Transverse colon (tissue), 4 donors: ENCODE measurements around the gene PCNX2. TPM values are rescaled to one million over a fixed set of nuclear protein-coding genes. Genes with fewer than 3 reads are reported as not detected.

ENCODE experiments used
- DNase-seq: peaks from one replicate; pipeline ENCODE4 v3.0.0-alpha.2; 2019
- H3K27ac ChIP-seq, 4 donors: fragments of 200-600 bp; sonication (generic); 2 replicates each; pipeline ENCODE4 v1.5.1; 2016 to 2018; ENCODE audit warnings: inconsistent platforms in 4 of 4
- H3K27me3 ChIP-seq: fragments of 200-600 bp; sonication (generic); 2 replicates; pipeline ENCODE4 v1.5.1; 2017; ENCODE audit warnings: inconsistent platforms
- H3K36me3 ChIP-seq, 4 donors: fragments of 200-600 bp; sonication (generic); 2 replicates each; pipeline ENCODE4 v1.5.1; 2017 to 2019; ENCODE audit warnings: inconsistent platforms in 4 of 4
- H3K4me1 ChIP-seq, 4 donors: fragments of 200-600 bp; sonication (generic); 2 replicates each; pipeline ENCODE4 v1.5.1; 2017 to 2020; ENCODE audit warnings: inconsistent platforms in 4 of 4
- H3K4me3 ChIP-seq, 4 donors: fragments of 200-600 bp; sonication (generic); 1 replicate in 1 of 4; 2 replicates in 3 of 4; pipeline versions ENCODE4 v1.5.1 to v1.6.1; 2017 to 2019; ENCODE audit warnings: inconsistent platforms in 4 of 4
- H3K9me3 ChIP-seq, 2 donors: fragments of 200-600 bp; sonication (generic); 2 replicates each; pipeline ENCODE4 v1.5.1; 2017 to 2019; ENCODE audit warnings: inconsistent platforms in 2 of 2
- CTCF ChIP-seq, 5 experiments: fragments of 200-600 bp in 3 of 5; fragments of 450-650 bp in 2 of 5; sonication (generic) in 3 of 5; IDR thresholded peaks; 1 replicate in 2 of 5; 2 replicates in 3 of 5; pipeline ENCODE4 v1.5.1; 2016 to 2017; ENCODE audit warnings: antibody characterized with exemption in 5 of 5, inconsistent platforms in 3 of 5, mild to moderate bottlenecking in 2 of 5, moderate library complexity in 1 of 5
- EP300 ChIP-seq: sonication (generic); formaldehyde crosslinking; IDR thresholded peaks from one replicate; pipeline ENCODE4 v1.6.1; 2017; ENCODE audit warnings: antibody characterized with exemption, low read depth
- POLR2A ChIP-seq: fragments of 450-650 bp; IDR thresholded peaks from one replicate; pipeline ENCODE4 v1.6.1; 2016; ENCODE audit warnings: antibody characterized with exemption, mild to moderate bottlenecking, moderate library complexity
- POLR2AphosphoS5 ChIP-seq, 3 donors: sonication (generic); formaldehyde crosslinking; IDR thresholded peaks; one replicate each; pipeline ENCODE4 v1.6.1; 2016; ENCODE audit warnings: antibody characterized with exemption in 3 of 3
- WGBS, 2 donors: methylation state at CpG; one replicate each; pipeline ENCODE4 v1.1.5; 2018; ENCODE audit warnings: low coverage in 1 of 2; 5-methylcytosine and 5-hydroxymethylcytosine counted together
- in situ Hi-C, 4 donors: fragments of 200-750 bp; cut with MboI; loops; one replicate each; pipeline versions ENCODE4 v1.15.0 to v1.15.1; 2017; ENCODE audit warnings: low sequenced_read_pairs in 3 of 4, low pct_ligation_motif_present in 1 of 4, low pct_unique_long_range_greater_than_20kb in 1 of 4
- intact Hi-C: fragments of 100-400 bp; cut with DNase I; formaldehyde crosslinking; loops from one replicate; pipeline ENCODE4 v1.15.1; 2023; ENCODE audit warnings: low total_unique reads
- total RNA-seq, 4 donors: library from RNA; depleted of rRNA; stranded (reverse); fragments of >200 nt; gene quantifications; one replicate each; pipeline ENCODE4 v1.1.0, GENCODE V29; 2016

Gene PCNX2
- total RNA-seq, 4 donors from 2014 or later, result 6.8 to 518 (median 11.8) TPM

DNA sequence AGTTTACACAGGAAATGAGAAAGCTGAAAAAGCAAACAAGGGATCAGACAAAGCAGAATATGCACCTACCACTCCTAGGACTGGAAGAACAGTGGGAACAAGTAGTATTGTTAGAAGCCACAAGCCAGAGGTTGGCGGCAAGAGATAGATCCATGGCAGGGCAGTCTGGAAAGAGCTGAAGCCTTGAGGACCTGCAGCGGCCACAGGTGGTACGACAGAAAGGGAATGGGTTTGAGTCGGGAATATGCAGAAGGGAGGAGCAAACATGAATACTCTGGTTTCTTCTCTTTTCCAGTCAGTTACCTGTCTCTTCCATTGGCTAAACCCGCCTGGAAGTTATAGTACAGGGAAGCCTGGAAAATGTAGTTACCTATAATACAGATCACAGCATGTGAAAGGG is 3.9 kb upstream of the PCNX2 start:
- Histone ChIP-seq H3K27me3 (peaks cover 6% of the 10 kb centered on the region), H3K9me3 (no peaks in the 10 kb centered on the region), H3K27ac (no peak overlapping the region), H3K4me3 (no peak overlapping the region), H3K4me1 (peaks cover 0 to 13% (median 5%) of the 10 kb centered on the region in 4 donors), H3K36me3 (no peaks in the 10 kb centered on the region)
- DNase-seq, result no peak
- TF ChIP-seq POLR2A (no peak), CTCF (IDR thresholded peaks at IDR 0.05) (no peak), POLR2AphosphoS5 (IDR thresholded peaks at IDR 0.05) (no peak), EP300 (no peak)
- WGBS, 2 donors, result 95 to 100% methylated on average over 2 to 5 of the region's 5 CpGs
- intact Hi-C loops (no loop called here), in situ Hi-C loops (no loop called here)

DNA sequence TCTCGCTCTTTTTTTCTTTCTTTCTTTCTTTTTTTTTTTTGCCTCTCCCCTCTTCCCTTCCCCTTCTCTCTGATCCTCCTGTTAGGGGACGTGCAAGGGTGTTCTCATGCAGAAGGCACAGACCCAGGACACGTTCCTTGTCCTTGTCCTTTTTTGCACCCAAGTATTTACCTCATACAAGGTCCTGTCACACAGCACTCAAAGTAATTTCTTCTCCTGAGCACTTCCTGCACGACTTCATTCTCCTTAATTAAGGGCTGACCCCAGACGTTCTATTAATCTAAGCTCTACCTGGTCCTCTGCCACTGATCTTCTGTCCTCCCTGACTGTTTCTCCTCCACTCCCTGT is 424 bp upstream of the PCNX2 start:
- Histone ChIP-seq H3K27me3 (peaks cover 6% of the 10 kb centered on the region), H3K9me3 (no peaks in the 10 kb centered on the region), H3K4me3 (peak overlapping the region in 2 of 4 donors; percentile 47 to 67), H3K27ac (peak overlapping the region in 1 of 4 donors; percentile 56), H3K36me3 (no peaks in the 10 kb centered on the region), H3K4me1 (peaks cover 0 to 13% (median 5%) of the 10 kb centered on the region in 4 donors)
- 6 to 8% methylated on average over 2 to 5 of the region's 5 CpGs for WGBS, 2 donors
- in situ Hi-C loops (no loop called here), intact Hi-C loops (no loop called here)
- DNase-seq, result no peak
- TF ChIP-seq POLR2AphosphoS5 (IDR thresholded peaks at IDR 0.05) (no peak), CTCF (IDR thresholded peaks at IDR 0.05) (no peak), POLR2A (no peak), EP300 (no peak)

GRCh38 chr1:233294913-233295236 is 650 bp downstream of the PCNX2 start:
- Histone ChIP-seq H3K27me3 (peaks cover 6% of the 10 kb centered on the region), H3K4me1 (peaks cover 0 to 13% (median 5%) of the 10 kb centered on the region in 4 donors), H3K27ac (peak overlapping the region; percentile 12 to 69 (median 62)), H3K9me3 (no peaks in the 10 kb centered on the region), H3K4me3 (peak overlapping the region in 3 of 4 donors; percentile 47 to 70 (median 67)), H3K36me3 (no peaks in the 10 kb centered on the region)
- intact Hi-C loops, result no loop called here
- 5 to 7% methylated on average over 8 of the region's 8 CpGs for WGBS, 2 donors
- in situ Hi-C loops, result no loop called here
- no peak for TF ChIP-seq CTCF (IDR thresholded peaks at IDR 0.05)
- no peak for TF ChIP-seq POLR2A
- TF ChIP-seq EP300, result no peak
- no peak for TF ChIP-seq POLR2AphosphoS5 (IDR thresholded peaks at IDR 0.05)
- peak; percentile 13 for DNase-seq

DNA sequence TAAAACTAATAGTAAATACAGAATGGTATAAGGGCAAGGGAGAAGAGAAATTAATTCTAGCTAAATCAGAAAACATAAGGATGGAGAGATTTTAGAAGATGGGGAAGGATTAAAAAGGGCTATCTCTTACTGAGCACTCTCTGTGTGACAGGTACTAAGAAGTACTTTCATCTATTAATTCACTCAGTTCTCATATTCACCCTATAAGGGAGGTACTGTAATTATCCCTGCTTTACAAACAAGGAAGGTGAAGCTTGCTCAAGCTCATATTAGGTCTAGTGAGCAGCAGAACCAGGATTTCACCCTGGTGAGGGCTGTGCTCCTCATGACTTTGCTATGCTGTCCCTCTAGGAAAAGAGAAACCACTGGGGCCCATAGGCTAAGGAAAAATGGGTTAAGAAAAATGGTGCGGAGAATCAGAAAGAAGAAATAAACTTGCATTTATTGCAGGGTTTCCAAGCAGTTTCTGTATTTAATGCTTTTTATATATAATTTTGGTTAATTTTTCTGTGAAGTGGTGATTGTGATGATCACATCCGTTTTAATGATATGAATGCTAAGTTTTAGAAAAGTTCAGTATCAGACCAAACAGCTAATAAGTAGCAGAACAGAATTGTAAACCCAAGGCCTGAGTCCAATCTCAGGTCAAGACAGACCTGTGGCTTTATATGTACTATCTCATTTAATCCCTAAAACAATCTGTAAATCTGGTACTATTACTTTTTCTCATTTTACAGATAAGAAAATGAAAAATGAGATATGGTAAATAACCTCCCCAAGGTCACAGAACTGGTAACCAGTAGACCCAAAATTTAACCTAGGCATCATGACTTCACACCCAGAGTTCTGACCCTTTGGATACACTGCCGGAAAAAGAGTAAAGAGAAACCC is 1.7 kb downstream of the PCNX2 start:
- in situ Hi-C loops, result no loop called here
- Histone ChIP-seq H3K4me3 (no peak overlapping the region), H3K4me1 (peaks cover 0 to 13% (median 5%) of the 10 kb centered on the region in 4 donors), H3K27ac (no peak overlapping the region), H3K36me3 (no peaks in the 10 kb centered on the region), H3K27me3 (peaks cover 6% of the 10 kb centered on the region), H3K9me3 (no peaks in the 10 kb centered on the region)
- 88 to 95% methylated on average over 3 of the region's 3 CpGs for WGBS, 2 donors
- no peak for DNase-seq
- no peak for TF ChIP-seq EP300
- TF ChIP-seq CTCF (IDR thresholded peaks at IDR 0.05), result no peak
- intact Hi-C loops, result no loop called here
